ENCODE data around the gene FAAP100. TPM values are rescaled to one million over a fixed set of nuclear protein-coding genes. Genes with fewer than 3 reads are reported as not detected.
A peak's percentile ranks its signal among the peaks of the same experiment; 100 is the strongest.

The FAAP100 gene
- total RNA-seq, 1 donor from 2014 or later: 64.6 TPM

DNA sequence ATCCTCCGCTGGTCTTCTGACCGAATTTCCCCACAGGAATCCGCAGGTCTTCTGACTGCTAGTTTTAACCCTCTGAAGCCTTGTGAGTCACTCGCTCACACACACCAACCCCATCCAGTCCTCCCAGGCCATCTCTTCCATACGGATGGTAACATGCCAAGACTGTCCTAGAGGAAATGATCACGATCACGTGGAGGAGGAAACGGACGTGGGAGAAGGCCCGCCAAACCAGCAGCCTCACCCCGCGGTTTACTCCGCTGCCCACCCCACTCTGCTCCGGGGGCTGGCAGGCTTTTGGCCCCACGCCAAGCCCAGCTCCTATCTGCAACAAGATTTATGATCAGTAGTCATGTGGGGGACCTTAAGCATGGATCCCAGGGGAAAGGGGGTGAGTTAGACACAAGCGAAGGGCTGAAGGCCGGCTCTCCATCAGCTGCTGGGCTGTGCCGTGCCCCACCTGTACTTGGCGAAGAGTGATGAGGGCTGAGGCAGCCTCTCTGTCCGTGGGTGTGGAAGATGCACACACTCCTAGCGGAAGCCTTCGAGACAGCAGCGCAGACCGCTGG is 1.5 kb upstream of the FAAP100 start:
- TF ChIP-seq, protein P1, sequence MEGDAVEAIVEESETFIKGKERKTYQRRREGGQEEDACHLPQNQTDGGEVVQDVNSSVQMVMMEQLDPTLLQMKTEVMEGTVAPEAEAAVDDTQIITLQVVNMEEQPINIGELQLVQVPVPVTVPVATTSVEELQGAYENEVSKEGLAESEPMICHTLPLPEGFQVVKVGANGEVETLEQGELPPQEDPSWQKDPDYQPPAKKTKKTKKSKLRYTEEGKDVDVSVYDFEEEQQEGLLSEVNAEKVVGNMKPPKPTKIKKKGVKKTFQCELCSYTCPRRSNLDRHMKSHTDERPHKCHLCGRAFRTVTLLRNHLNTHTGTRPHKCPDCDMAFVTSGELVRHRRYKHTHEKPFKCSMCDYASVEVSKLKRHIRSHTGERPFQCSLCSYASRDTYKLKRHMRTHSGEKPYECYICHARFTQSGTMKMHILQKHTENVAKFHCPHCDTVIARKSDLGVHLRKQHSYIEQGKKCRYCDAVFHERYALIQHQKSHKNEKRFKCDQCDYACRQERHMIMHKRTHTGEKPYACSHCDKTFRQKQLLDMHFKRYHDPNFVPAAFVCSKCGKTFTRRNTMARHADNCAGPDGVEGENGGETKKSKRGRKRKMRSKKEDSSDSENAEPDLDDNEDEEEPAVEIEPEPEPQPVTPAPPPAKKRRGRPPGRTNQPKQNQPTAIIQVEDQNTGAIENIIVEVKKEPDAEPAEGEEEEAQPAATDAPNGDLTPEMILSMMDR (IDR thresholded peaks at IDR 0.05): no peak
- Mint-ChIP-seq H3K4me1 (ENCODE audit: unreplicated experiment) (peaks cover 56% of the 10 kb centered on the region), H3K36me3 (ENCODE audit: unreplicated experiment) (peaks cover 23% of the 10 kb centered on the region), H3K27me3 (ENCODE audit: unreplicated experiment) (no peaks in the 10 kb centered on the region), H3K27ac (ENCODE audit: unreplicated experiment) (peak overlapping the region; percentile 93), H3K4me3 (ENCODE audit: unreplicated experiment) (peak overlapping the region; percentile 84), H3K9me3 (ENCODE audit: unreplicated experiment) (no peaks in the 10 kb centered on the region)
- peak; percentile 87 for DNase-seq (ENCODE audit: extremely low spot score, unreplicated experiment)

DNA sequence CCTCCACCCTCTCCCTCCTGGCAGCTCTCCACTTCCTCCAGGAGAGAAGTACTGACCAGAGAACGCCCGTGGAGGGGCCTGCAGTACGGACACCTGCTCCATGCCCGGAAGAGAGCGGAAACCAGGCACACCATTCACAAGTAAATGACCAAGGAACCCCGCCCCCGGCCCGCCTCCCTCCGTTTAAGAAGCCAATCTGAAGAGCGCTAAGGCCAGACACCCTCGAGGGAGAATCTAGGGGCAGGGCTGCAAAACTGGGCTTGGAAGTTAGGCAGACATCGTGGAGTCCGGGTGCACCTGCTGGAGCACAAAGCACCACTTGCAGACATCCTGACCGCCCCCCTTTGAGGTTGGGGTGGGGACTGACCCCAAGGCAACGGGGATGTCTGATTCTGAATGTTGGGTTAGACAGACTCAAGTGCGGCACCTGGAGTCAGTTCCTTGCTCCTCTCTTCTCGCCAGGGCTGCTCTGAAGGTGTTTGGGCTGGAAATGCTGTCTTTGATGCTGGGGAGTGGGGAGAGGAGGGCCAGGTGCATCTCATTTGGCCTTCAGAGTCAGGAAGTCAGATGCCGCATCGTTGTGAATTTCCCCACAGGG is 964 bp upstream of the FAAP100 start:
- H3K9me3 Mint-ChIP-seq (ENCODE audit: unreplicated experiment): no peaks in the 10 kb centered on the region
- peaks cover 53% of the 10 kb centered on the region for H3K4me1 Mint-ChIP-seq (ENCODE audit: unreplicated experiment)
- TF ChIP-seq, protein P1 (IDR thresholded peaks at IDR 0.05): peak; percentile 27
- peaks cover 18% of the 10 kb centered on the region for H3K36me3 Mint-ChIP-seq (ENCODE audit: unreplicated experiment)
- peak overlapping the region; percentile 93 for H3K27ac Mint-ChIP-seq (ENCODE audit: unreplicated experiment)
- H3K27me3 Mint-ChIP-seq (ENCODE audit: unreplicated experiment): no peaks in the 10 kb centered on the region
- peak overlapping the region; percentile 84 for H3K4me3 Mint-ChIP-seq (ENCODE audit: unreplicated experiment)
- DNase-seq (ENCODE audit: extremely low spot score, unreplicated experiment): peak; percentile 85

DNA sequence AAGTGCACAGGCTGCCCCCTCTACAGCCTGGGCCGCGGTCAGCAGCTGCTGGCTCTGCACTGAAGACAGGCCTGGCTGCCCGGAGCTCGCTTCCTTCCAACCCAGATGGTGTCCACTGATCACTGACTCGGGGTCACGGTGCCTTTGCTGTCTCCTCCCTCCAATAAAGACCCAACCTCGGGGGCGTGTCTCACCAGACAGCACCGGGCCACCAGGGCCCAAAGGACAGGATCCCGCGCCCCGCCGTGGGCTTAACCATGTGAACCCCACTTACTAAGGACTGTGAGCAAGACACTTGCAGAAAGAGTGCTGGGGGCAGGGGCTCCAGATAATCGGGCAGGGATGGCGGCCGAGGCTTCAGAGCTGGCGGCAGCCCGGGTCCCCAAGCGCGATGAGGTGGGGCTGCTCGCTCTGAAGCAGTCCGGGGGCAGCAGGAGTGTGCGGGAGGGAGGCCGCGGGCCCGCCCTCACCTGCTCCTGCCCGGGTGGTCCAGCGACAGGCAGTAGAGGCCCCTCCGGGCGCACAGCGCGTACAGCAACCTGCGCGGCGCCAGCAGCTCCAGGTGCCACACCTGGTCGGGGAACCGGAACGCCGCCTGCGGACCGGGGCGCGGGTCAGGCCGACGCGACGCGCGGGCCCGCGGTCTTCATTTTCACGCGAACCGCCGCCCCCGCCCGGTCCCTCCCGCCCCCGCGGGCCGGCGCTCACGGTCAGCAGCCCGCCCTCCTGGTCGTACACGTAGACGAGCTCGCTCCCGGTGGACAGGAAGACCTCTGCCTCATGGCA is 502 bp downstream of the FAAP100 start:
- no peaks in the 10 kb centered on the region for H3K27me3 Mint-ChIP-seq (ENCODE audit: unreplicated experiment)
- H3K4me3 Mint-ChIP-seq (ENCODE audit: unreplicated experiment): peak overlapping the region; percentile 85
- peaks cover 49% of the 10 kb centered on the region for H3K4me1 Mint-ChIP-seq (ENCODE audit: unreplicated experiment)
- peak; percentile 87 for DNase-seq (ENCODE audit: extremely low spot score, unreplicated experiment)
- H3K36me3 Mint-ChIP-seq (ENCODE audit: unreplicated experiment): peaks cover 14% of the 10 kb centered on the region
- no peaks in the 10 kb centered on the region for H3K9me3 Mint-ChIP-seq (ENCODE audit: unreplicated experiment)
- TF ChIP-seq, protein P1 (IDR thresholded peaks at IDR 0.05): no peak
- peak overlapping the region; percentile 65 for H3K27ac Mint-ChIP-seq (ENCODE audit: unreplicated experiment)

DNA sequence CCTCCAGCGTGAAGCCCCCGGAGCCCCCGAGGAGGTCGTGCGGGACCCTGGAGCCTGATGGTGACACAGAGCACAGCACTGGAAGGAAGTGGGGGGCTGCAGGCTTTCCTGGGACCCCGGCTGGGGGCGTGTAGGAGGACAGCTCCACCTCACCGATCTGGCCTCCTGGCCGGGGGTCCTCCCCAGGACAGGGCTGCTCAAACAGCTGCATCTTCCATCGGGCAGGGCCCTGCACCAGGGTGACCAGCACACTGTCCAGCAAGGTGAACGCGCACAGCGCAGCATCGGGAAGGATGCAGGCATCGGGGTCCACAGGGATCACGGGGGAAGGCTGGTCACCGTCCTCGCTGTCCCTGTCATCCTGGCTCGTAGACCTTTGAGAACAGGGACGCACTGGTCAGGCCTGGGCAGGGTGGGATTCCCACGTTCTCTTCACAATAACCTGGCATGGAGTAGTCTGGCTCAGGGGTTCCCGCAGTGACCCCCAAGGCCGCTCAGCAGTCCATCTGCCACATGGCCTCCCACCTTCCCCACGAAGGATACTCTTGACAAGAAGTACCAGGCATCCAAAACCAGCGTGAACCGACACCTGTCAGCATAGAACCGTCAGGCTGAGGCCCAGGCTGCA is 1.2 kb downstream of the FAAP100 start:
- no peak for DNase-seq (ENCODE audit: extremely low spot score, unreplicated experiment)
- peaks cover 19% of the 10 kb centered on the region for H3K36me3 Mint-ChIP-seq (ENCODE audit: unreplicated experiment)
- peak overlapping the region; percentile 85 for H3K4me3 Mint-ChIP-seq (ENCODE audit: unreplicated experiment)
- no peaks in the 10 kb centered on the region for H3K27me3 Mint-ChIP-seq (ENCODE audit: unreplicated experiment)
- H3K9me3 Mint-ChIP-seq (ENCODE audit: unreplicated experiment): no peaks in the 10 kb centered on the region
- H3K27ac Mint-ChIP-seq (ENCODE audit: unreplicated experiment): peak overlapping the region; percentile 65
- peaks cover 43% of the 10 kb centered on the region for H3K4me1 Mint-ChIP-seq (ENCODE audit: unreplicated experiment)
- TF ChIP-seq, protein P1 (IDR thresholded peaks at IDR 0.05): no peak

Measured in osteocyte (in vitro differentiated cells).